NCI-H524 treated with DMSO at 0.1 percent for 48 hours (cell line): Measurements from ENCODE around the gene AANAT.

Experiments used
- DNase-seq: peaks from one replicate; lab custom pipeline; 2025; lab: John Stamatoyannopoulos, UW

Gene AANAT

DNA sequence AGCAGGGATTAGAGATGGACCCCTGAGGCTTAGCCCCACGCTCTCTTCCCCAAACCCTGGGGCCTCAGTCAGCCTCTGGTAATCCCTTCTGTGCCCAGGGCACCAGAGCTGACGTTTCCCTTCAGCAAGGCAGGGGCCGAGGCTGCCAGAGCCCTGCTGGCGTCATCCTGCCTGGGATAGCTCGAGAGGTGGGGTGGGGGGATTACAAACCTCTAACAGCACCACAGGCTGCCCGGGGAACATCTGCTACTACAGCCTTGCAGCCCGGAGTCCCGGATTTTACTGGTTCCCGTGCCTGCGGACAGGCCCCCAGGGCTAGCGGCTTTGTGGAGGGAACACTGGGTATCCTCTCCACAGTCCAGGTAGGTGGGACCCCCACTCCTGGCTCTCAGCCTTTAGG, at the start of gene AANAT:
AANAT (plus strand) TSS at position 238 of the 400 bp plus-strand sequence. CDS start 1,144 bp downstream, outside the sequence.
- DNase-seq: peak; percentile 100

DNA sequence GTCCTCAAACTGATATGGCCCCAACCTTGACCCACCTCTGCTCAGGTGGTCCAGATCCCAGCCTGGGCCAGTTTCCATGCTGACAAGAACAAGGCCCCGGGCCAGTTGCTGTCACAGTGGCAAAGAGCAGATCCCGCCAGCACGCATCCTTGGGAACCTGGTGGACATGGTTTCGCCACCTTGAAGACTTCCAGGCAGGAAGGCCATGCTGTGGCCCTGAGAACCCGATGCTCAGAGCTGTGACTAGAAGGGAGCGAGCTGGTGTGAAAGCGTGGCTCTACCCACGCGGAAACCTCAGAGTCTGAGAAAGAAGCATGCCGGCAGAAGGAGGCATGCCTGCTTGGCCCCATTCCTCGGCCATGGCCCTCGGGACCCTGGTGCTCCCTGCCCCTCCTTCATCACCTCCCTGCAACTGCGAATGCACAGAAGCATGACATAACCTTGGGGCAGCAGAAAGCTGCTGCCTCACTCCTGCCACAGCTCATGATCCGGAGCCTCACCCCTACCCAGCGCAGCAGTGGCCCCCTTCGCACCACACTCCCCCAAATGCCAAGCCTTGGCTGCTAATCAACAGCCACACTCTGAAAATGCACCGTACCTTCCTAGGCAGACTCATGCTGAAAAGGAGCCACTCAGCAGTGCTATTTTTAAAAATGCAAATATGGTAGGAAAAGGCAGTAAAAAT, 47.7 kb upstream of the AANAT start:
- no peak for DNase-seq

DNA sequence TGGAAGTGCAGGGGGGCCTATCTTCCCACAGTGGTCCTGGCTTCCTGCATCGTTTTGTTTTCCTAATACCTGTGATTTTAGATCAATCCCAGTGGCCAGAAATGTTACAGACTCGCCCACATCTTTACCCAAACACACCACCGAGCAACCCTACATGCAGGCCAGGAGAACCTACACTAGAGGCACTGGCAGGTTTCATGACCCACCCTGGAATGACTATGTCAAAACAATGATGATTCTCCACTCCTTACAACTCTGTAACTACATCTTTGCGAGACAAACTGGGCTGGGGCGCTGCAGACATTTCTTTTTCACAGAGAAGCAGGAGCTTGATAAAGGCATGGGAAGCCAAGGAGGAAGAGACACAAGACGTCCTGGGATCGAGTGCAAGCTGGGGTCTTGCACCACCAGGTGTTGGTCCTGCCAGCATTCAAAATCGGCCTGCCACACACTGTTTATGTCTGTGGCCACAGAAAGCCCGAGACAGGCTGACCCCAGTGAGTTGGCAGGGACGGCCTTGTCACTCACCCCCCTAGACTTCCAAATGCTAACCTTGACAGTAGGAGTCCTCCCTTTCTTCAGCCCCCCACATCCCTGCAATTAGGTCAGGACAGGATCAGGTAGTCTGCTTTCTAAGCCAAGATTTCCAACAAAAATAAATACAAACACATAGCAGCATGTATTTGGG, 46.9 kb upstream of the AANAT start:
- no peak for DNase-seq

DNA sequence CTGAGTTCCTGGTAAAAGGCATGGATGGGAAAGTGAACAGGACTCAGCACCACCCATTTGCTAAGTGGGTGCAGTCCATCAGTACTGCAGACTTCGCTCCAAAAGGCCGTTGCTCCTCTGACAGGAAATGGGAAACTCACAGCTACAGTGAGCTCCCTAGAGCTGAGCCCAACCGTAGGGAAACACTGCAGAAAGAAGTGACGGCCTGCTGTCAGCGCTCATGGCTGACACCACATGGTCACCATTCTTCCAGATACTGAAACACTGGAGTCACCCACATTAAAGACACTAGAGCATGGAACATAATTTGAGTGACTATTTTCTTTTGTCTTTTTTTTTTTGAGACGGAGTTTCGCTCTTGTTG, 46.4 kb upstream of the AANAT start:
- no peak for DNase-seq

DNA sequence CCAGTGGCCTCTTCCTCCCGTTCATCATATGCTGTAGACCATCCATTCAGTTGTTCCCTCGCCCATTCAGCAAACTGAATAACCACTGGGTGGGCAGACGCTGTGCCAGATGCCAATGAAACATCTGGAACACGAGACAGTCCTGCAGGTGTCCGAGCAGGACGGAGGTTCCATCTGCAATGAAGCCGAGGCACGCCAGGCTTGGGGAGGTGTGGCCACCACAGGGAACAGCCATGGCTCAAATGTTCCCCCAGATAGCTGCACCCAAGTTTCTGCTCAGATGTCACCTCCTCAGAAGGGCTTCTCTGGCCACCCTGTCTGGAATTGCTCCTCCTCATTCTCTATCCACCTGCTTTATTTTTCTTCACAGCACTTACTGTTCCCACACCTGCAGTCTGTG, 45.0 kb upstream of the AANAT start:
- DNase-seq: no peak

DNA sequence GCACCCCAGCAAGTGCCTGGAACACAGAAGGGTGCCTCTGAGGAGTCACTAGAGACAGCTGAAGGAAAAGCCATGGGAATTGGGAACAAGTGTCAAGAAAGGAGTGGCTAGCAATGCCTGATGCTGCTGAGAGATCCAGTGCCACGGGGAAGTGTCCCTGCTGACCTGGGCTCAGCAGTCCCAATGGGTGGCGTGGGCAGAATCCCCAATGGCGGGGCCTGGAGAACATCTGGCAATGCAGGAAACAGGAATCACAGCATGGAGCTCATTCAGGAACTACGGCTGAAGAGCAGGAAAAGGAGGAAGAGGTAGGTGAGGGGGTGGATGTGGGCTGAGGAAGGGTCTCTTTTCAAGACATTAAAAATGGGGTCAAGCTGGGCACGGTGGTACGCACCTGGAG, 44.5 kb upstream of the AANAT start:
- no peak for DNase-seq

DNA sequence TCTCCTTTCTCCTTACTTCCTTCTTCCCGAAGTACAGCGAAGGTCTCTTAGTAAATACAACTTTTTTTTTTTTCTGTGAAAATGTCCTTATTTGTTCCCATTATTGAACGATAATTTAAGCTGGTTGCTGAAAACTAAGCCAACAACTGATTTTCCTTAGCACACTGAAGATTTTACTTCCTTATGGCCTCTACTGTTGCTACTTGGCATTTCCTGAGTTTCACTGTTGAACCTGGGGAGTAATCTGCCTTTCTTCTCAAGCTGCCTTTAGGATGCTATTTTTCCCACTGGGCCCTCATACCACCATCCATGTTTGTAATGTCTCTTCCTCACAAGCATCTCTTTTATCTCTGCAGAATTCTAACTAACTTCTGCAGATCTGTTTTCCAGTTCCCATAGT, 40.5 kb upstream of the AANAT start:
- DNase-seq: no peak

DNA sequence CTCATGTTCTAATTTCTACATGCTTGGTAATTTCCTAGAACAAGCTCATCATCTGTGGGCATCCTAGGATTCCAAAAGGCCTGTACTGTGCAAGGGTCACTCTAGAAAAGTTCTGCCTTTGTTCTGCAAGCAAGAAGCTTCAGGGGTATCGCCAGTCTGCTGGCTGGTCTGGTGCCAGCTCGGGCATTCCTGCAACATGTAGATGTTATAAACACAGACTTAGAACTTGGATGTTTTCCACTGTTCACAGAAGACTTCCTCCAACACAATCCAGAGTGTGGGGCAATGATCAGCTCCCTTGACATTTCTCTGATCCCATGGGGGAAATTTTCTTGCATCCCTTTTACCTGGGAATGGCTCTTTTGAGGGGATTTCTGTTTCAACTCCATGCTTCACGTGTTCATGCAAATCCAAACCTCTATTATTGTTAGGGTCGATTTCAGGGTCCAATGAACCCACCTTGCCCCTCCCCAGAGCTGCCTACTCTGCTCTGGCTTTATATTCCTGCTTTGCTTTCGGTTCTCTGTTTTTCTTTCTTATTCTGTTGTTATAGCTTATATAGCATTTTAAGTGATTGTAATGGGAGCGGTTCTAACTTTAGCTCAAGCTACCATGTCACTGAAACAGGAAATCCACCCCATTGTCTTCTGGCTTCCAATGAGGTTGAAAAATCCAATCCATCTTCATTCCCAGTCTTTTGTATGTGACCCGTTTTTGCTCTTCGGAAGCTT, 39.7 kb upstream of the AANAT start:
- DNase-seq: no peak

DNA sequence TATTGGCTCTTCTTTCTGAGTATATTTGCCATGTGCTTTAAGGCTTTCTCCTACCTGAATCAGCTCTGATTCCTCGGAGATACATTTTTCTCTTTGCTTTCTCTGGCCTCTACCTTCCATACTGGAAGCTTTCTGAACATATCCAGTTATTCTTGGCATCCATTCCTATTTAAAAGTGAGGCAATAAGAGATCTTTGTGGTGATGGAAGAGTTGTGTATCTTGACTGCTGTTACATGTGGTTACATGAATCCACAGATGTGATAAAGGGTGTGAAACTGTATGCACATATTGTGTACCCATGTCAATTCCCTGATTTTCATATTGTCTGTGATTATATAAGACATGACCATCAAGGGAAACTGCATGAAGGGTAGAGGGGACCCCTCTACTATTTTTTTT, 38.9 kb upstream of the AANAT start:
- no peak for DNase-seq

DNA sequence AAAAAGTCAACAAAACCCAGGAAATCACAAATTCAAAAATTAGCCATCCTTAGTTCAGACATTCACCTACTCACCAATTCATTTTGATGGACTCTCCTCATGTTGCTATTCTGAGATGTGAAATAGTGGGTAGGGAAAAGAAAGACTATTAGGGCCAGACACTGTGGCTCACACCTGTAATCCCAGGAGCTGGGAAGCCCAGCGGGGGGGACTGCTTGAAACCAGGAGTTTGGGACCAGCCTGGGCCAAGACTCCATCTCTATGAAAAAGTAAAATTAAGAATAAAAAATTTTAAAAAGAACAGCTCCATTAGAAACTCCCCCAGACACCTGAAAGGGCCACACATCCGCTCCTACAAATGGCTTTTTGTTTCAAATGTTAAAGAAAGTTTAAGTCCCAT, 35.9 kb upstream of the AANAT start:
- no peak for DNase-seq

DNA sequence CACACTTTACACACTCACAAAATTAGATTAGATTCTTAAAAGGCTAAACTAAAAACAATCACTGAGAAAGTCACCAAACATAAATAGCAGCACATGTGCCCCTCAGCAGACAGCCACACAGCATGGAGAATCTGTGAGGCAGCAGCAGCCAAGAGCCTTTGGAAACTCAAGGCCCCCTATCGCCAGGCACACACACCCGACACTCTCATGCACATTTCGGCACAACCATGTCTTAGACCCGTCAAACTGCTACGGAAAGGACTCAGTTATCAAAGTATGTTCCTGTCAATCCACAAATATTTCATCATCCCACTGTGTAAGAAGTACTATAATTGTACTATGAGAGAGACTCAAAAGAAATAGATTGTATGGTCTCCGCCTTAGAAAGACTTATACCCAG, 35.4 kb upstream of the AANAT start:
- no peak for DNase-seq

DNA sequence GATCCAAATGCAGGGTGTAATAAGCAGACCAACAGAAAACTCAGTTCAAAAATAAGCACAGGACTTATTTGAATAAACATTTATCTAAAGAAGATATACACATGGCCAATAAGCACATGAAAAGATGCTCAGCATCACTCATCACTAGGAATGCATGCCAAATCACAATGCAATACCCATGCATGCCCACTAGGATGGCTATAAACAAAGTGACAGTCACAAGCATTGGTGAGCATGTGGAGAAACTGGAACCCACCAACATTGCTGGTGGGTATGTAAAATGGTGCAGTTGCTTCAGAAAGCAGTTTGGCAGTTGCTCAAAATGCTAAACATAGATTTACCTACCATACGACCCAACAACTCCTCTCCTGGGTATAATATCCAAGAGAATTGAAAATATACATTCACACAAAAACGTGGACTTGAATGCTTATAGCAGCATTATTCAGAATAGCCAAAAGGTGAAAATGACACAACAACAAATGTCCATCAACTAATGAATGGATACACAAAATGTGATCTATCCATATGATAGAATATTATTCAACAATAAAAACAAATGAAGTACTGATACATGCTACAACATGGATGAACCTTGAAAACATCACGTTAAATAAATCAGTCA, 34.6 kb upstream of the AANAT start:
- DNase-seq: no peak

DNA sequence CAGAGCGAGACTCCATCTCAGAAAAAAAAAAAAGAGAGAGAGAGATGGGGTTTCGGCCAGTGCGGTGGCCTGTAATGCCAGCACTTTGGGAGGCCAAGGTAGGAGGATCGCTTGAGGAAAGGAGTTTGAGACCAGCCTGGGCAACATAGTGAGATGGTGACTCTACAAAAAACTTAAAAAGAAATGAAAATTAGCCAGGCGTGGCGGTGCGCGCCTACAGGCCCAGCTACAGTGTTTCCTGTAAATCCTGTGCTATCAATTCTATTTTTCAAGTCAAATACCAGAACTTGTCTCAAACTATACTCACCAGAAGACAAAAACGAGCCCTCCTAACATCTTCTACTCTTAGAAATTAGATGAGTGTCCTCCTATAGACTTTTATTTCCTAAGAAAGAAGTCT, 33.7 kb upstream of the AANAT start:
- no peak for DNase-seq

DNA sequence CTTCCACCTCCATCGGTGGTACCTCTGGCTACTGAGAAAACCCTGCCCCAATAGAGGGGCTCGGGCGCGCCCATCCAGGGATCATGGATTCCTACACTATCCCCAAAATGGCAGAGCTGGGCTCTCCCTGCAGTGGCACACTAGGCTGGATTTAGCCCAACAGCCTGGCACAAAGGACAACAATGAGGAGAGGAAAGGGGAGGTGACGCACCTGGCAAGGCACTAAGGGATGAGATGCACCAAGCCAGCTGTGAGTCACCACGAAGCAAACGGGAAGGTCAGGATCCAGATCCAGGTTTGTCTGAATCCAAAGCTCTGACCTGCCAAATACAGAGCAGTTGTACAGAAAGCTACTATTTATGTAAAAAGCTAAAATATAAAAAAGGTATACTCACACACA, 32.5 kb upstream of the AANAT start:
- DNase-seq: no peak

DNA sequence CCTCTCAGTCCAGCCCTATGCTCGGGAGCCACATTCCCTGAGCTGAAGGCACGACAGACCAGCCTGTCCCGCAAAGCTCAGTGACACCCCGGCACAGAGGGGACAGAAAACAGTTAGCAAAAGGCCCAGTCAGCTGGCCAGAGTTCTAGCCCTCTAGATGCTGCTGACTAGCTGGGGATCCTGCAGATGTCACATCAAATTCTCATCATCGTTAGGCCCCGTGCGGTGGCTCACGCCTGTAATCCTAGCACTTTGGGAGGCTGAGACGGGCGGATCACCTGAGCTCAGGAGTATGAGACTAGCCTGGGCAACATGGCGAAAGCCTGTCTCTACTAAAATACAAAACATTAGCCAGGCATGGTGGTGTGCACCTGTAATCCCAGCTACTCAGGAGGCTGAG, 31.7 kb upstream of the AANAT start:
- DNase-seq: no peak

DNA sequence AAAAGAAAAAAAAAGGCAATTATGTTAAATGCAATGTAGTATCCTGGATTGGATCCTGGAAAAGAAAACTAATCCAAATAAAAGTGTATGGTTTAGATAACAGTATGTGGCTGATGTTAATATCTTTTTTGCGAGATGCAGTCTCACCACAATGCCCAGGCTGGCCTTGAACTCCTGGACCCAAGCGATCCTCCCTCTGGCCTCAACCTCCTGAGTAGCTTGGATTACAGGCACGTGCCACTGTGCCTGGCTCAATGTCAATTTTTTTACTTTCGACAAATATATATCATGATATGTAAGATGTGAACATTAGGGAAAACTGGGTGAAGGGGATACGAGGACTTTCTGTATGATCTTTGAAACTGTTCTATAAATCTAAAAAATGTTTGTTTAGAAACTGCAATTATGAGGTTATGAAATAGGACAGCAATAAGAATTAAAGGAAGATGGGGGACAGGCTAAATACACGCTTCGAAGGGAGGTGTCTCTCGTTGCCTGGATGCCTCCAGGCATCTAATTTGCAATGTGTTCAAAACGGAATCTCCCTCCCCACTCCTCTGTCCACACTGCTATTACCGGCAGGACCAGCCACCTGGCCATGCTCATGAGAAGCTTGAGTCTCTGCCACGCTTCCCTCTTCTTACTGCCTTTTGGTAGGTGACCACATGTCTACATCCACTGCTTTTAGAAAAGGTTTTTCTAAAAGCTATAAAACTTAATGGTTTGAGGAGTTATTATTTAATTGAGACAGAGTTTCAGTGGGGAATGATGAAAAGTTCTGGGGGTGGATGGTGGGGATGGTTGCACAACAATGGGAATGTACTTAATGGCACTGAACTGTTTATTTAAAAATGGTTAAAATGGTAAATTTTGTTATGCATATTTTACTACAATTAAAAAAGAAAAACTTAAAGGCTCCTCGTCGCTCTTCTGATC, 29.7 kb upstream of the AANAT start:
- DNase-seq: no peak

DNA sequence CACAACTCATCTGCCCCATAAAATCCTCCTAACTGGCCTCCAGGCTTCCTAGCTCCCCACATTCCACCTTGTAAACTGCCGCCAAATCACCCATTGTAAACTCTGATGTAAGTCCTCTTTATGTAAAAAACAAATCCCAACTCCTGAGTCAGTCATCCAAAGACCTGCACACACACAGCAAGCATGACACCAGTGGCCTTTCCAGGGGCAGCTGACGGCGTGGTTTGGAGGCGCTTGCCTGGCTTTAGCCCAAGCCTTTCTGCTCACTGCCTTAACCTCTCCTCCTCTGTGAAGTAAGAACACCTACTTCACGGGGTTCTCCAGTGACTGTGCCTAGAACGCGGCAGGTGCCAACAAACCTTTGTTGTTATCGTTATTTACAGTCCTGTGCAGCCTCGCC, 28.5 kb upstream of the AANAT start:
- DNase-seq: no peak

DNA sequence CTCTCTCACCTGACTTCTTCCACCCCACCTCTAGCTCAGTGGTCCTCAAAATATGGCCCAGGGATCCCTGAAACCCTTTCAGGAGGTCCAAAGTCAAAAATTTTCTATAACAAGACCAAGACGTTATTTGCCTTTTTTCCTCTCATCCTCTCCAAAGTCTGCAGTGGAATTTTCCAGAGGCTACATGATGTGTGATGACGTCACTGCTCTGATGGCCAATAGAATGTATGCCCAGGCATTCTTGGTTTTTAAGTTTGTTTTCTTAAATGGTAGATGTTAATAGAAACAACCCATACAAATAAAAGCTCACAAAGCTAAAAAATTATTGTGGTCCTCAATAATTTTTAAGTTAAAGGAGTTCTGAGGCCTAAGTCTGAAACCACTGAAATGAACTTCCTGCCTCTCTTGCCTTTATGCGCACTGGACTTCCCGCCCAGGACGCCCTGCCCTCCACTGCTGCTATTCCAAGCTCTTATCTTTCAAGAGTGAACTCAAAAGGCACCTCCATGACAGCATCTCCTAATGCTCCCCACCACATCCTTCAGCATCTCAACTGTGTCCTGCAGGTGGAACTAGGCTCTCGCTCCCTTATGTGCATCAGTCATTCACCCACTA, 28.0 kb upstream of the AANAT start:
- DNase-seq: no peak

DNA sequence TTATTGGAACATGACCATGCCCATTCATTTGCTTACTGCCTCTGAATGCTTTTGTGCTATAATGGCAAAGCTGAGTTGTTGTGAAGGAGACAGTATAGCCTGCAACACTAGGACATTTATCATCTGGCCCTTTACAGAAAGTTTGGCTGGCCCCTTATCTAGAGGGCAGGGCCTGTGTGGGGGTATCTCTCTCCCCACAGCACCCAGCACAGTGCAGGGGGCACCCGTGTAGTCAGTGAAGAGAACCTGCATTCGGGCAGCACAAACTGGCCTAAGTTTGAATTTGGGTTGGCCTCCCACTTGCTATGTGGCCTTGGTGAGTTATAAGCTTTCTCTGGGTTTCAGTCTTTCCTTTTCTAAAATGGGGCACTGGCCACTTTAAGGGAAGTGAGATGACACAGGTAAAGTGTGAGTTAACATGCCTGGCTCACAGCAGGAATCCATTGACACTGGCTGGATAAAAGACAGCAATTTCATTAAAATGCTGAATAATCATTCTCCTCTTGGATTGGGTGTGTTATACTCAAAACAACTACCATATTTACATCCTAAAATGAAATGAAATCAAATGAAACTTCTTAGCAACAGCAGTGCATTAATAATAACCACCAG, 26.5 kb upstream of the AANAT start:
- no peak for DNase-seq

DNA sequence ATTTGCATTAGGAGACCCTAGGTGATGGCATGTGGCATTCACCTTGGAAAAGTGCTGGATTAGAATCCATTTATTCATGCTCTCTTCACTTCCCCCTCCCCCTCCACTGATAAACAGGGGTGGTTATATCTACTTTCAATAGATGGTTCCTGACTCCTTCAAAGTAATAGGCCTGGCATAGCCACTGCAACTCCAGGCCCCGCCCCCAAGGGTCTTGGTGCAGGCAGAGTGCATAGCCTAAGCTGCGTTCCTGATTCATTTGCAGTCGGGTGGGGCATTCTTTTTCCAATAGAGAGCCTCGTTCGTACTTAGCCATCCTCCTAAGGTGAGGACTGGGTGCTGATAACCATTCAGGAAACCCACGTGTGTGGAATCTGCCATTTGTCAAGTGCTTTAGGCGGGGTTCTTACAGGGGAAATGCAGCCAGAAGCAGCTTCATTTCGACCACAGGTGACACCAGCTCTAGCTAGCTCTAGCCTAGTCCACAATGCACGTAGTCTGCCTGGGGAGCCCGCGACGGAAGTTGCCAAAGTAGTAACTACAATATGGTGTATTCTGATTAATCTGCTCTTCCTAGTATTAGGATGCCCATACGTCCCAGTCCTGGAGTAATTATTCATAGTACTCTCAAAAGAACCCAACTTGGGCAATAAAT, 25.6 kb upstream of the AANAT start:
- no peak for DNase-seq
